ENCODE data around the gene NOC4L.
A peak's percentile ranks its signal among the peaks of the same experiment; 100 is the strongest.

The NOC4L gene

GRCh38 chr12:132152411-132152821 is 8.2 kb downstream of the NOC4L start:
- TF ChIP-seq USF1 (IDR thresholded peaks at IDR 0.05) = no peak
- TF ChIP-seq EP300 (IDR thresholded peaks at IDR 0.05; ENCODE audit: borderline replicate concordance) = no peak
- no peak for TF ChIP-seq YY1 (IDR thresholded peaks at IDR 0.05; ENCODE audit: low read depth)
- TF ChIP-seq ZBTB7A (IDR thresholded peaks at IDR 0.05; ENCODE audit: low read depth) = no peak
- TF ChIP-seq FOXM1 (IDR thresholded peaks at IDR 0.05; ENCODE audit: borderline replicate concordance, low read depth) = no peak
- no peak for TF ChIP-seq CREB1 (IDR thresholded peaks at IDR 0.05; ENCODE audit: low read depth)
- TF ChIP-seq TAF1 (IDR thresholded peaks at IDR 0.05; ENCODE audit: low read depth) = no peak
- no peak for TF ChIP-seq MAX (IDR thresholded peaks at IDR 0.05)
- no peak for TF ChIP-seq TEAD4 (IDR thresholded peaks at IDR 0.05)
- no peak for TF ChIP-seq EGR1 (IDR thresholded peaks at IDR 0.05)

- TF ChIP-seq EP300 (IDR thresholded peaks at IDR 0.05; ENCODE audit: borderline replicate concordance) (no peak), REST (IDR thresholded peaks at IDR 0.05; ENCODE audit: low read depth) (no peak), MAX (IDR thresholded peaks at IDR 0.05) (no peak), TEAD4 (IDR thresholded peaks at IDR 0.05) (no peak), FOXM1 (IDR thresholded peaks at IDR 0.05; ENCODE audit: borderline replicate concordance, low read depth) (no peak), YY1 (IDR thresholded peaks at IDR 0.05; ENCODE audit: low read depth) (no peak), CREB1 (IDR thresholded peaks at IDR 0.05; ENCODE audit: low read depth) (no peak), EGR1 (IDR thresholded peaks at IDR 0.05) (no peak), TCF12 (IDR thresholded peaks at IDR 0.05; ENCODE audit: low read depth) (no peak), NFIC (IDR thresholded peaks at IDR 0.05) (no peak), TAF1 (IDR thresholded peaks at IDR 0.05; ENCODE audit: low read depth) (no peak), ZBTB7A (IDR thresholded peaks at IDR 0.05; ENCODE audit: low read depth) (no peak), USF1 (IDR thresholded peaks at IDR 0.05) (no peak)
Measured at GRCh38 chr12:132152953-132153352, 8.7 kb downstream of the NOC4L start.

- TF ChIP-seq TAF1 (IDR thresholded peaks at IDR 0.05; ENCODE audit: low read depth) (no peak), TEAD4 (IDR thresholded peaks at IDR 0.05) (no peak), TCF12 (IDR thresholded peaks at IDR 0.05; ENCODE audit: low read depth) (no peak), REST (IDR thresholded peaks at IDR 0.05; ENCODE audit: low read depth) (no peak), EGR1 (IDR thresholded peaks at IDR 0.05) (no peak), NFIC (IDR thresholded peaks at IDR 0.05) (no peak), RAD21 (IDR thresholded peaks at IDR 0.05; ENCODE audit: low read depth) (peak; percentile 81; the same call in 1 of the 2 replicates)
Measured at GRCh38 chr12:132153501-132154340, 9.5 kb downstream of the NOC4L start.

- no peak for TF ChIP-seq TAF1 (IDR thresholded peaks at IDR 0.05; ENCODE audit: low read depth)
- no peak for TF ChIP-seq EP300 (IDR thresholded peaks at IDR 0.05; ENCODE audit: borderline replicate concordance)
- no peak for TF ChIP-seq ZBTB7A (IDR thresholded peaks at IDR 0.05; ENCODE audit: low read depth)
- TF ChIP-seq CEBPB (IDR thresholded peaks at IDR 0.05) = no peak
- TF ChIP-seq CREB1 (IDR thresholded peaks at IDR 0.05; ENCODE audit: low read depth) = no peak
Measured at GRCh38 chr12:132154341-132154761, 10.1 kb downstream of the NOC4L start.

- TF ChIP-seq NFIC (IDR thresholded peaks at IDR 0.05) (no peak), EGR1 (IDR thresholded peaks at IDR 0.05) (no peak), FOXM1 (IDR thresholded peaks at IDR 0.05; ENCODE audit: borderline replicate concordance, low read depth) (no peak), TCF12 (IDR thresholded peaks at IDR 0.05; ENCODE audit: low read depth) (no peak), REST (IDR thresholded peaks at IDR 0.05; ENCODE audit: low read depth) (no peak), CEBPB (IDR thresholded peaks at IDR 0.05) (no peak), TEAD4 (IDR thresholded peaks at IDR 0.05) (no peak)
Measured at GRCh38 chr12:132154941-132155770, 10.9 kb downstream of the NOC4L start.

Measured in Ishikawa (cell line).